Left lobe of liver (tissue), 2 donors: Measurements from ENCODE around the gene ADPRS. TPM values are rescaled to one million over a fixed set of nuclear protein-coding genes. Genes with fewer than 3 reads are reported as not detected.

ENCODE experiments used
- ATAC-seq: fragments of 200-7000 bp; cut with Tn5 transposase; one replicate; pipeline ENCODE4 v1.9.1; 2020; ENCODE audit warnings: mild to moderate bottlenecking, moderate library complexity
- DNase-seq: peaks from one replicate; pipeline ENCODE4 v3.0.0-alpha.2; 2020; ENCODE audit warnings: low spot score
- total RNA-seq: library from RNA; stranded (reverse); gene quantifications from one replicate; pipeline ENCODE4 v1.2.1, GENCODE V29; 2021
- donor health status: DM: no; HTN: no; CAD: no; lungs with moderate emphysema.
- donor health status: DM: no; HTN: yes; CAD: no.

ADPRS gene
- total RNA-seq, 1 donor from 2014 or later: 9.0 TPM

DNA sequence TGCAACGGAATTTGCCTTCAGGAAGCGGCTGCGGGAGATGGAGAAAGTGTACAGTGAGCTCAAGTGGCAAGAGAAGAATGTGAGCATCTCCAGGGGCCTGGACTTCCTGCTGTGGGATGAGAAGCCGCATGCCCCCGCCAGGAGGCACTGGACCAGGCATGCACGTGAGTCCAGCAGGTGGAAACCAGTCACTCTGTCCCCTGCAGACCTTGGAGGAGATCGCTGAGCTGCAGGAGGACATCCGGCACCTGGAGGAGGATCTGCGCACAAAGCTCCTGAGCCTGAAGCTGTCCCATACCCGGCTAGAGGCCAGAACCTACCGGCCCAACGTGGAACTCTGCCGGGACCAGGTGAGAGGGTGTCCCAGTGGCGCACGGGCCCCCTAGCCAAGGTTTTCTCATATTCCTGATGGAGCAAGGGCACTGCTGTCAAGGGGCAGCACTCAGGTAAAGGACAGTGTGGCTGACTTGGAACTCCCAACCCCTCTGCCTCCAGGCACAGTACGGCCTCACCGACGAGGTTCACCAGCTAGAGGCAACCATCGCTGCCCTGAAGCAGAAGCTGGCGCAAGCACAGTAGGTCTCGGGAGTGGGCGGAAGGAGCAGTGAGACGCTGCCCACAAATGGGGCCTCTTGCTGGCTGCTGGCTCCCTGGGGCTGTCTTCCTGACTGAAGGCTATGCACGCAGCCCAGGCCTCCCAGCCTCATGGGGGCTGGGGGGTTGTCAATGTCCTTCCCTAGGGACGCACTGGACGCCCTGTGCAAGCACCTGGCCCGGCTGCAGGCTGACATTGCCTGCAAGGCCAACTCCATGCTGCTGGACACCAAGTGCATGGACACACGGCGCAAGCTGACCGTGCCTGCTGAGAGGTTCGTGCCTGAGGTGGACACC lies 1.2 kb upstream of the ADPRS start:
- DNase-seq: peak; percentile 46
- ATAC-seq: no peak

- DNase-seq: no peak
- ATAC-seq: peak; percentile 2
Observed at GRCh38 chr1:36088265-36088576, 471 bp upstream of the ADPRS start.

- no peak for DNase-seq
- peak; percentile 3 for ATAC-seq
Observed at GRCh38 chr1:36089393-36090121, 865 bp downstream of the ADPRS start.

GRCh38 chr1:36091141-36091540 lies 2.4 kb downstream of the ADPRS start:
- no peak for DNase-seq

GRCh38 chr1:36091698-36092097 lies 3.0 kb downstream of the ADPRS start:
- no peak for ATAC-seq
- DNase-seq: no peak

More at GRCh38 chr1:36091141-36091540, 2.4 kb downstream of the ADPRS start:
- ATAC-seq: no peak

GRCh38 chr1:36092166-36092797 lies 3.6 kb downstream of the ADPRS start:
- ATAC-seq (no peak), DNase-seq (no peak)

GRCh38 chr1:36092798-36093185 lies 4.1 kb downstream of the ADPRS start:
- DNase-seq: no peak

GRCh38 chr1:36093226-36093625 lies 4.5 kb downstream of the ADPRS start:
- DNase-seq (no peak), ATAC-seq (no peak)

More at GRCh38 chr1:36092798-36093185, 4.1 kb downstream of the ADPRS start:
- ATAC-seq: no peak

- DNase-seq (no peak), ATAC-seq (no peak)
Observed at GRCh38 chr1:36093929-36094328, 5.2 kb downstream of the ADPRS start.

- DNase-seq (no peak), ATAC-seq (no peak)
Observed at GRCh38 chr1:36094621-36095061, 5.9 kb downstream of the ADPRS start.

GRCh38 chr1:36095760-36096405 lies 7.2 kb downstream of the ADPRS start:
- DNase-seq (no peak), ATAC-seq (no peak)

GRCh38 chr1:36096500-36097432 lies 8.1 kb downstream of the ADPRS start:
- DNase-seq (no peak), ATAC-seq (no peak)

- DNase-seq (no peak), ATAC-seq (no peak)
Observed at GRCh38 chr1:36097693-36098585, 9.2 kb downstream of the ADPRS start.

DNA sequence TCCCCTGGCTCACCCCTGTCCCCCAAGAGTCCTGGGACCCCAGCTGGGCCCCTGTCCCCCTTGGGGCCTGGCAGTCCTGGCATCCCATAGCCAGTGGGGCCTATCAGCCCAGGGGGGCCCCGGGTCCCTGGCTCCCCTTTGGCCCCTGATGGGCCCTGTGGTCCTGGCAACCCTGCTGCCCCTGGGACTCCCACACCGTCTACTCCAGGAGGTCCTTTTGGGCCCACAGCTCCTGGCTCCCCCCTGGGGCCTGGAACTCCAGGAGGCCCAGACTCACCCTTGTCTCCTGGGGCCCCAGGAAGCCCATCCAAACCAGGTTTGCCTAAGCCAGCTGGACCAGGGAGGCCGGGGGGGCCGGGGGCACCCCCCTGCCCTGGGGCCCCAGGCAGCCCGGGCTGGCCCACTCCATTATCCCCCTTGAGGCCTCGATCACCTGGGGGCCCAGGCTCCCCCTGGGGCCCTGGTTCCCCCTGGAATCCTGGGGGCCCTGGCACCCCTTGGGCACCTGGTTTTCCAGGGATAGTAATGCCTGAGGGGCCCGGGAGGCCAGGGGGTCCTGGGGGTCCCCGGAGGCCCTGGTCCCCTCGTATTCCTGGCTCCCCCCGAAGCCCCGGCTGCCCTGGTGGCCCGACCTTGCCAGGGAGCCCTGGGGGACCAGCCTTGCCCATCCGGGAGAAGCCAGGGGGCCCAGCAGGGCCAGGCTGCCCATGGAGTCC lies 10.1 kb downstream of the ADPRS start:
- DNase-seq (no peak), ATAC-seq (no peak)

DNA sequence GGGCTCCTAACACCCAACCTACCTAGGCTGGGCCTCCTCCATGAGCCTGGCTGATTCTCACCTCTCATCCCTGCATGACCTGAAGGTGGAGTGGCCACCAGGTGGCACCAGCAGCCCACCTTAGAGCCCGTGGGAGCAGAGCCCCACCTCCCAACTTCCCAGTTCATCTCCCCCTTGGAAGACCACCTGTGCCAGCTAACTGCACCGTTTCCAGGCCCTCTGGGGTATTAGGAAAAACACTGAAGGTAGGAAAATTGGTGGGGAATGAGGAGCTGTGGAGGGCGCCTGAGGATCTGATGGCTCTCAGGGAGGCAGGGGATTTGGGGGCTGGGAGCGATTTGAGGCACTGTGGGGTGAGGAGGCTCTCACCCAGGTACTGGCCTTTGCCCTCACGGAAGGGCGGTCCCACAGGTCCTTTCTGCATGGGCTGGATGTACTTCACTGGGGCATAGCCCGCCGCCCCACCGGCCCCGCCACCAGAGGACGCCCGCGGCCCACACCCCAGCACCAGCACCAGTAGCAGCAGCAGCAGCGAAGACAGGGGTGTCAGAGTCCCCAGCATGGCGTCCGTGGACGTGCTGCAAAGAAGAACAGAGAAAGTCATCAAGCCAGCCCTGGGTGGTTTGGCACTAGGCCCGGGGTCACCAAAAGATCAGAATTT lies 11.1 kb downstream of the ADPRS start:
- ATAC-seq: peak; percentile 94

GRCh38 chr1:36100376-36100775 lies 11.7 kb downstream of the ADPRS start:
- DNase-seq (no peak), ATAC-seq (no peak)

More for the DNA sequence above, 11.1 kb downstream of the ADPRS start:
- DNase-seq: peak; percentile 77

GRCh38 chr1:36101546-36101945 lies 12.9 kb downstream of the ADPRS start:
- DNase-seq (no peak), ATAC-seq (no peak)

DNA sequence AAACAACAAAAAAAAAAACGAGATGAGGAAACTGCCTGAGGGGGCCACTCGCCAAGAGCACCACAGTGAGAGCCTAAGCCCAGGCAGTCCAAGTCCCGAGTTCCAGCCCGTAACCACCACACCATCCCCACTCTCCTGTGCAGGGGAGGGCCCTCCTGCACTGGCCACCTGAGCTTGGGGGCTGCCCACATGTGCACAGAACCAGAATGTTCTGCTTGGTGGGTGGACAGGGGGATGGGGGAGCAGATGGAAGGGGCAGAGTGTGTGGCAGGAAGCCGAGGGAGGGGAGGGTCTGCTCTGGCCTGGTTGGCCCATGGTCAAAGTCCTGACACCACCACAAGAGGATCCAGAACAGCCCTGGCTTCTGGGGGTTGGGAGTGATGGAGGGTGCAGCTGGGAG lies 17.6 kb downstream of the ADPRS start:
- ATAC-seq: no peak

More for the DNA sequence above, 17.6 kb downstream of the ADPRS start:
- no peak for DNase-seq
